HG03558 (cell line): ENCODE data around the gene CLEC20A.

Experiments used
- ATAC-seq: cut with Tn5 transposase; IDR thresholded peaks from one replicate; pipeline ENCODE4 v1.9.1; 2021; ENCODE audit warnings: moderate number of reproducible peaks; ENCODE audit not compliant: unreplicated experiment; ENCODE audit errors: extremely low read depth

CLEC20A gene

GRCh38 chr1:178500936-178501554, 4.3 kb upstream of the CLEC20A start:
- ATAC-seq, result no peak

GRCh38 chr1:178500091-178500770, 3.5 kb upstream of the CLEC20A start:
- ATAC-seq, result no peak

- no peak for ATAC-seq
Measured at GRCh38 chr1:178498896-178499675, 2.3 kb upstream of the CLEC20A start.

- no peak for ATAC-seq
Measured at GRCh38 chr1:178497903-178498478, 1.2 kb upstream of the CLEC20A start.

- ATAC-seq, result no peak
Measured at GRCh38 chr1:178495741-178496409, 889 bp downstream of the CLEC20A start.

- ATAC-seq, result no peak
Measured at GRCh38 chr1:178495158-178495557, 1.6 kb downstream of the CLEC20A start.

GRCh38 chr1:178494569-178494971, 2.2 kb downstream of the CLEC20A start:
- no peak for ATAC-seq

- no peak for ATAC-seq
Measured at GRCh38 chr1:178493301-178493741, 3.4 kb downstream of the CLEC20A start.

GRCh38 chr1:178492341-178492740, 4.4 kb downstream of the CLEC20A start:
- no peak for ATAC-seq

- ATAC-seq, result no peak
Measured at GRCh38 chr1:178491721-178492120, 5.0 kb downstream of the CLEC20A start.

- ATAC-seq, result no peak
Measured at GRCh38 chr1:178490967-178491366, 5.8 kb downstream of the CLEC20A start.

- ATAC-seq, result no peak
Measured at GRCh38 chr1:178490136-178490535, 6.6 kb downstream of the CLEC20A start.

- ATAC-seq, result no peak
Measured at GRCh38 chr1:178489399-178489798, 7.4 kb downstream of the CLEC20A start.

- ATAC-seq, result no peak
Measured at GRCh38 chr1:178488393-178488792, 8.4 kb downstream of the CLEC20A start.

GRCh38 chr1:178487070-178487615, 9.6 kb downstream of the CLEC20A start:
- no peak for ATAC-seq

GRCh38 chr1:178486100-178487069, 10.4 kb downstream of the CLEC20A start:
- no peak for ATAC-seq

- no peak for ATAC-seq
Measured at GRCh38 chr1:178485541-178485981, 11.2 kb downstream of the CLEC20A start.

- no peak for ATAC-seq
Measured at GRCh38 chr1:178484698-178485225, 12.0 kb downstream of the CLEC20A start.
